22Rv1 (cell line): ENCODE results near the gene SELENOP.

ENCODE experiments used
- H3K27ac ChIP-seq: fragments of 450-650 bp; 2 replicates; pipeline ENCODE4 v1.5.1; 2017
- ZFX ChIP-seq: fragments of 450-650 bp; IDR thresholded peaks from 2 replicates; pipeline ENCODE4 v1.6.1; 2017; ENCODE audit warnings: antibody characterized with exemption, borderline replicate concordance
- TF ChIP-seq, protein P1 (sequence below): fragments of 450-650 bp; IDR thresholded peaks from 2 replicates; pipeline ENCODE4 v1.5.1; 2017; ENCODE audit warnings: mild to moderate bottlenecking

Gene SELENOP

GRCh38 chr5:42761791-42762190, 49.9 kb downstream of the SELENOP start:
- TF ChIP-seq, protein P1, sequence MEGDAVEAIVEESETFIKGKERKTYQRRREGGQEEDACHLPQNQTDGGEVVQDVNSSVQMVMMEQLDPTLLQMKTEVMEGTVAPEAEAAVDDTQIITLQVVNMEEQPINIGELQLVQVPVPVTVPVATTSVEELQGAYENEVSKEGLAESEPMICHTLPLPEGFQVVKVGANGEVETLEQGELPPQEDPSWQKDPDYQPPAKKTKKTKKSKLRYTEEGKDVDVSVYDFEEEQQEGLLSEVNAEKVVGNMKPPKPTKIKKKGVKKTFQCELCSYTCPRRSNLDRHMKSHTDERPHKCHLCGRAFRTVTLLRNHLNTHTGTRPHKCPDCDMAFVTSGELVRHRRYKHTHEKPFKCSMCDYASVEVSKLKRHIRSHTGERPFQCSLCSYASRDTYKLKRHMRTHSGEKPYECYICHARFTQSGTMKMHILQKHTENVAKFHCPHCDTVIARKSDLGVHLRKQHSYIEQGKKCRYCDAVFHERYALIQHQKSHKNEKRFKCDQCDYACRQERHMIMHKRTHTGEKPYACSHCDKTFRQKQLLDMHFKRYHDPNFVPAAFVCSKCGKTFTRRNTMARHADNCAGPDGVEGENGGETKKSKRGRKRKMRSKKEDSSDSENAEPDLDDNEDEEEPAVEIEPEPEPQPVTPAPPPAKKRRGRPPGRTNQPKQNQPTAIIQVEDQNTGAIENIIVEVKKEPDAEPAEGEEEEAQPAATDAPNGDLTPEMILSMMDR: no peak
- TF ChIP-seq ZFX: no peak
- no peak overlapping the region for H3K27ac ChIP-seq

DNA sequence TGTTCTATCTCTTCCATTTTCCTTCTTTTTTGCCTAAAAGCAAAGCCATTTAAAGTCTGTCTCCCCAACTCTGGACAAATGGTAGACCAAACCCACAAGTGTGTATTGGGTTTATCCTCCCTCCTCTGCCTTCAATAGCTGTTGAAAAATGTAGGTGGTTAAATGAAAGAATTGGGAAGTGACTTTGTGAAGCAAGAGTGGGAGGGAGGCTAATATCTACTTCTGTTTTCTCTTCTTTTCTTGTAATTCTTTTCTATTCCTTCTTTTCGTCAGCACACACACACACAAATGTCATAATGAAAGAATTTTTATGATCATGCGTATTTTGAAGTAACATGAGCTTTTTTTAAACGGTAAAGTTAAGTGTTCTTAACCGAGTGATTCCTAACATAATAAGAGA, 51.3 kb downstream of the SELENOP start:
- TF ChIP-seq, protein P1: no peak
- TF ChIP-seq ZFX: no peak
- no peak overlapping the region for H3K27ac ChIP-seq

- TF ChIP-seq ZFX: no peak
- TF ChIP-seq, protein P1: no peak
- no peak overlapping the region for H3K27ac ChIP-seq
Observed at GRCh38 chr5:42759456-42759855, 52.2 kb downstream of the SELENOP start.

DNA sequence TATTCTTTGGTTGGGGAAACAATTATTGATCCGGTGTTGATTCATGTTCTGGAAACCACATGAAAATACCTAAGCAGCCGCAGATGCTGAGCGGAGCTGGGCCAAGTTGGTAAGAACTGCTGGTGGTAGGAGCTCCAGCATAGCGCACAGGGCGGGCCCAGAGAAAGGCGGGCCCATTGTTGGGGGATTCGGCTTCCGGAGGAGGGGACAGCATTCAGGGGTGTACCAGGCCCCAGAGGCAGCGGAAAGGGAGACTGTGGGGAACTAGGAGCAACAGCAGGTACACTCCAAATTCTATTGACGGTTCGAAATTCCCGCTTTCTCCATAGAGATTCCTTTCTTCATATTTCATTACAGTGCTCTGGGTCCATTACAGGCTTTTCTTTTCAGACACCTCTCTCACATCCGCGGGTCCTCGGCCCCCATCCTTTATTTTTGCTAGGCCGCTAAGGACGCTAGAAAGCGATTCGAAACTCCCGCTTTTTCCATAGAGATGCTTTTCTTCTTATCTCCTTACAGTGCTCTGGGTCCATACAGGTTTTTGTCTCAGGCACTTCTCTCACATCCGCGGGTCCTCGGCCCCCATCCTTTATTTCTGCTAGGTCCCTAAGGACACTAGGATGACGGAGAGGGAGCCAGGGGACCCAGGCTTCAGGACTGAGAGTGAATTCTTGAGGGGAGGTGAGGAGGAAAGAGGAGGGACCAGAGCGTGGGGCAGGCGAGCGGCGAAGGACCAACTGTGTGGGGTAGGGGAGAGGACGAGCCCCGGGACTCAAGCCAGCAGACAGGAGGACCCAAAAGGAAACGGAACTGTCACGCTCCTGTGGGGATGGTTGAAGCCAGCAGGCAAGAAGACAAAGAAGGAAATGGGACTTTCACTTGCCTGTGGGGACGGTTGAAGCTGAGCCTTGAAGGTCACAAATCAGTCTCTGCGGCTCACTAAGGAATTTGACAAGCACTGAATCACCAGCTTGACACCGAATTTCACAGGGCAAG, 54.8 kb downstream of the SELENOP start, which contains the start of gene CCDC152:
CCDC152 (plus strand) TSS at position 213 of the 996 bp plus-strand sequence. CDS start 2,304 bp downstream, outside the sequence.
- H3K27ac ChIP-seq: no peak within 1 kb of the TSS
- TF ChIP-seq, protein P1: no peak
- TF ChIP-seq ZFX: no peak

GRCh38 chr5:42753099-42753498, 58.6 kb downstream of the SELENOP start:
- TF ChIP-seq, protein P1: no peak
- no peak for TF ChIP-seq ZFX

GRCh38 chr5:42751044-42751443, 60.6 kb downstream of the SELENOP start:
- no peak for TF ChIP-seq ZFX
- TF ChIP-seq, protein P1: no peak
- no peak overlapping the region for H3K27ac ChIP-seq

More at GRCh38 chr5:42753099-42753498, 58.6 kb downstream of the SELENOP start:
- no peak overlapping the region for H3K27ac ChIP-seq

- no peak overlapping the region for H3K27ac ChIP-seq
- TF ChIP-seq, protein P1: no peak
- no peak for TF ChIP-seq ZFX
Observed at GRCh38 chr5:42750507-42750906, 61.2 kb downstream of the SELENOP start.
